GM20431 (cell line): ENCODE measurements around the gene SORCS2.

Source experiments
- in situ Hi-C: fragments of 300-500 bp; cut with MseI, MboI; formaldehyde crosslinking; loops from one replicate; pipeline ENCODE4 v1.15.0; 2020; ENCODE audit warnings: low sequenced_read_pairs; ENCODE audit not compliant: unreplicated experiment

SORCS2 gene

DNA sequence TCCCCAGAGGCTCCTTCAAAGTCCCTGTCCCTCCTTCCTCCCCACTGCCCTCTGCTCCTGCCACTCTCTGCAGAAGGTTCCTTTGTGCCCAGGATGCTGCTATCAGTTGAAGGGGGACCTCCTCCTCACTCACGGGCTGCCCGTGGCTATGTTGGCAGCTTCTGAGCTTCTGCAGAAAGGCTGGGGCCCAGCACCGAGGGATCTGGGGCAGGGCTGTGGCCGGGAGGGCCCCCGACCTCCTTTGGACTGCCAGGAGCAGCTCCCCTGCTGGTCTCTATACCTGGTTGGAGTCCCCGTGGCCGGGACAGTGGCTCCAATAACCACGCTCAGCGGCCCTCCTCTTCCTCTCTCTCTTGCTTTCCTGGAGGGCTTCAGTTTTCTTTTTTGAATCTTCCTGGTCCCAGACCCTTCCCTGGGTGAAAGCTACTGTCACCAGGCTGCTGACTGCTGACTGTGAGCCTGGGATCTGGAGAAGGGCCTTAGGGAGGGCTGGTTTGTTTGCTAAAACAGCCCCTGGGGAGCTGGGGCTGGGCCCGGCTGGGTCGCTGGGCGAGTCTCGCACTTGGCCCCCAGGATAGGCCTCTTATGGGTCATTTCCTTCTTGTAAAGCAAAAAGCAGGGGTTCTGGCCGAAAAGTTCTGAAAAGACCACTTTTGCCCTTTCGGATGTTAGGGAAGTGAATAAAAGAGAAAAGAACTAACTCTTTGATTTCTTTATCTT lies 46.9 kb downstream of the SORCS2 start:
- in situ Hi-C loops = no loop called here

GRCh38 chr4:7239844-7240243 lies 47.5 kb downstream of the SORCS2 start:
- in situ Hi-C loops = no loop called here

DNA sequence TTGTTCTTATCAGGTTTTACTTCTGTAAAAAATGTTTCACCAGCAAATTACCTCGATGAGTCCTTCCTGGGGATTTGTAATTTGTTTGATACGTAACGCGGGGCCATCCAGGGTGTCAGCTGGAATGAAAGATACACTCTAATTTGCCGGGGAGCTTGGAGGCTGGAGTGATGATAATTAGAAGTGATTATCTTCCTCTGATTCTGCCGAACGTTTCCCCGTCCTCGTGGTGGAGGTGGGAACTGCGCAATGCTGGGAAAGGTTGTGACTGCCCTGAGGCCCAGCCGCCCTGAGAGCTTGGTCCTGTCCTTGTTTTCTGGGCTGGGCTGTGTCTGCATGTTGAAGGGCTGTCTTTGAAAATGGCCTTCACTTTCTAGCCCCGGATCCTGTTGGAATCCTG lies 48.0 kb downstream of the SORCS2 start:
- in situ Hi-C loops = no loop called here

DNA sequence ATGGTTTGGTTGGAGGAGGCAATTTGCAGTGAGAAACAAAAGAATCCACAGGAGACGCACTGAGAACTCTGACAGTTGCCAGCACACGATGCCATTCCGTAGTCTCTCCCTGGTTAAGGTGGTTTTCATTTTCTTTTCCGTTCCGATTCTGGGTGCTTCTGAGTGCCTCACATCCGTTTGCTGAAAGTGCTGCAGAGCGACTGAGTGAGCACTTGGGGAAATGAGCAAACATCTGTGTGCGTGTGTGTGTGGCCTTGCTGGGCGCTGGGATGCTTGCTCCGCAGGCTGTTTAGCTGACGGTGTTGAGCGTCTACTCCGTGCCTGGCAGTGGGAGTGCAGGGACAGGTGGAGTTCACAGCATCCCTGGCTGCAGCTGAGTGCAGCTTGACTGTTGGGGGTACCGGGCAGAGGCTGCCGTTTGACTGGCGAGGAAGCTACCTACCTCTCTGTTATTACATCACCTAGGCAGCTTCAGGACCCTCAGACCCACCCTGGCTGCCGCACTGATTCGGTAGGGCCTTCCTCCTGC lies 49.3 kb downstream of the SORCS2 start:
- in situ Hi-C loops = no loop called here

GRCh38 chr4:7242766-7243165 lies 50.4 kb downstream of the SORCS2 start:
- in situ Hi-C loops = no loop called here

DNA sequence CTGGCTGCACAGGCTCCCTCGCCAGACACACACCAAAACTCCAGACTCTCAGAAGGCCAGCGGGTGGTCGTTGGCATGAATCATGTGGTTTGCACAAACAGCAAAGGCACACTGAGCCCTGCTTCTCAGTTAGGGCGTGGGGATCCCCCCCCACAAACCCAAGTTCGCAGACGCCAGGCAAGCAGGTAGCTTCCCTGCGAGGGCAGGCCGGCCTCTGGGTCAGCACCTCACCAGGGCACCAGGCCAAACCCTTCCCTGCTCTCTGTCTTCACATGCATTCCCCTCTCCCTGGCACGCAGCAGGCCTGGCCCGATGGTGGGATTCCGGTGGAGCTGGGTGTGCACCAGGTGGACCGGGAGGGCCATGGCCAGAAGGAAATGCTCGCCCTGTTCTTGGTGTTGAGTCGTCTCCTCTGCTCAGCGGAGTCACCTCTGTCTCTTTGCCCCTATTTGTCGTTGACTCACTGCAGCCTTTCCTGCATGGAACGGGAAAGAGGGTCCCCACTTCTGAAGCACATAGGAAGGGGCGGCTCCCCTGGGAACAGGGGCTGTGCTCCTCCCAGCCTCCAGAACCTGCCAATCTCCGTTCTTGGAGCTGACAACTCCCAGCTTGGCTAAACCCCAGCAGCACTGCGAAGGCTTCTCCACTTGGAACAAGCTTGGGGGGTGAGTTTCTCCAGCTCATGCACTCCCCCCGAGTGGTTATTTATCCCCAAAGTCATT lies 51.4 kb downstream of the SORCS2 start:
- in situ Hi-C loops = no loop called here

GRCh38 chr4:7244331-7244665 lies 52.0 kb downstream of the SORCS2 start:
- in situ Hi-C loops = no loop called here

GRCh38 chr4:7244751-7245320 lies 52.5 kb downstream of the SORCS2 start:
- in situ Hi-C loops = no loop called here

DNA sequence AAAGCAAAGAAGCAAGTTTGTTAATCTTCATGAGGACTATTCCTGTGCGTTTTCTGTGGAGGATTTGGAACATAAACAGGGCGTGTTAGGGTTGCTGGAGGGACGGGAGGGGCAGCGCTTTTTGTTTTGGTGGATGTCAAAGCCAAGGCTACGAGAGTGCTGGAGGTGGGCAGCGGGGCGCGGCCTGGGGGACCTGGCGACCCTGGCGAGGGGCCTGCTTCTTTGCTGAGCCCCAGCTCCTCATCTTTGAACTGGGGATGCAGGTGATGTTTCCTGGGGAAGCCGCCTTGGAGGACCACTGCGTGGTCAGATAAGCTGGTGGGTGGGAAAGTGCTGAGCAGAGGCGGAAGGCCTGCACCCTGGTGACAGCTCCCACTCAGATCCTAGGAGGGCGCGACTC lies 55.2 kb downstream of the SORCS2 start:
- in situ Hi-C loops = no loop called here

- in situ Hi-C loops = no loop called here
Observed at GRCh38 chr4:7247946-7248345, 55.6 kb downstream of the SORCS2 start.

DNA sequence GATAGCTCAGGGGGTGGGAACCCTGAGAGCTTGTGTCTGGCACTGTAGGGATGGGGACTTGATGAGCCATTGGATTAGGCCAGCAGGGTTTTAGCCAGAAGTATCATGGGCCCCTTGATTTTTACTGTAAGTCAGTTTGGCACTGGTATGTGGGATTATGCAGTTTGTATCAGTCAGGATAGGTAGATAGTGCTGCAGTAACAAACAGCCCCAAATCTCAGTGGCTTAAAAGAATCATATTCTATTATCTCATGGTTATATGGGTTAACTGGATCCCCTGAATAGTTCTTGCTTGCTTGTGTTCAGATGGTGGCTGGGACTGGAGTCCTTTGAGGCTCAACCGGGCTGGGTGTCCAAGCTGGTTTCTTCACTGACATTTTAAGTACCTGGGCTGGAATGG lies 56.5 kb downstream of the SORCS2 start:
- in situ Hi-C loops = no loop called here

DNA sequence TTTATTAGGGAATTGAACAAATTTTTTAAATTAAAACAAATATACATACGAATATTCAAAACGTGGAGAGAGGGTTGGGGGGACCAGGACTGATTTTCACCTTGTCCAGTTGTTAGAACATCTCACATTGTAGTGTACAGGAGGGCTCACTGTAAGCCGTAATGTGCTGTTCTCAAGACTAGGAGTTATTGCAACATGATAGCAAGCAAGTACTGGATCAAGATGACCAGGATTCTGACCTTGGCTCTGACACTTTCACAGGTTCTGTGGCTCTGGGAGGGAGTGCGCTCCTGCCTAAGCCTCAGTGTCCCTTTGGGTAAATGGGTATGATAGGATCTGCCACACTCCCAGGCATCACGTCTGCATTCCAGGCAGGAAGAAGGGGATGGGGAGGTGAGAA lies 59.0 kb downstream of the SORCS2 start:
- in situ Hi-C loops = no loop called here

DNA sequence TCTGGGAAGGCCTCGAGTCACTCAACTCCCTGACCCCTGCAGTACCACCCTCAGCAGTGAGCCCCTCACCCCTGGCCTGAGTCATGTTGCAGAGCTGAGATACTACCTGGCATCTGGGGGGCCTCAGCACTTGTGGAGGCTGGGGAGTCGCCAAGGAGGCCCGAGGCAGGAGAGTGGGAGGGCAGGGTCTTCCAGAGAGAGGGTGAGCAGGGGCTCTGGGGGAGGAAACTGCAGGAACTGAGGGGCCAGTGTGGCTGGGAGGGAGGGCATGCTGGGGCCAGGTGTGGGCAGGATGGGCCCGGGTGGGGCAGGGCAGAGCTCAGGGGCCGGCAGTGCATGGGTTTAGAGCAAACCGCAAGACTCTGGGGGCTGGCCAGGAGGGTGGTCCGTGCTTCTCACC lies 59.7 kb downstream of the SORCS2 start:
- in situ Hi-C loops = no loop called here

DNA sequence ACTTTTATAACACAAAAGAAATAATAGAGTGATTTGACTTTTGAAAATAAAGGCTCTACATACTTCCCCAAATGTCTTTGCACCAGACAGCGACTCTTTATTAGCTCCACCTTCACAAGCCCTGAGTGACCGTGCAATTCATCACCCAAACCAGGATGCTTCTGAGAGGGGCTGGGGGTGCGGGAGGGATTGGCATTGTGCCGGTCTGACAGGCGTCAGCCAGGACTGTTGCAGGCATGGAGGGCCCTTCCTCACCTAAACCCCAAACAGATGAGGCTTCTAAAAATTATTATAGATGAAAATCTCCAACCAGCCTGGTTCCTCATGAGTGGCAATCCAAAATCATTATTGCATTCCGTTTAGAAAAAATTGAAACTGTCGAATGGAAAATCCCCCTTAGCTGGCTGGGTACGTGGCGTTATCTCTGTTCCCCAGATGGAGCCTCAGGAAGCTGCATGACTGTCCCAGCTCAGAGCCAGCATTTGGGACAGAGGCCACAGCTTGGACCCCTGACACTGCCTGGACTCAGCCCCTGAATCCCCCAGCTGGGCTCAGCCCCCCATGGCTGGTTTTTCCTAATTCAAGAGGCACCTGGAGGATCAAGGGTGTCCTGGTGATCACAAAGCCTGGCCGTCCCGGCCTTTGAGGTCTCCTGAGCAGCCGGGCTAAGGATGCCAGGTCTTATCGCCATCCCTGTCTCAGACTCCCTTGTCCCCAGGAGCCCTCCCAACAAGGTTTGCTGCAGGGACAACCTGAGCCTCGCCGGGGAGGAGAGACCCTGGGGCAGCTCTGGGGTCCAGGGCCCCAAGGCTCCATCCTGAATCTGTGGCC lies 60.4 kb downstream of the SORCS2 start:
- in situ Hi-C loops = no loop called here

DNA sequence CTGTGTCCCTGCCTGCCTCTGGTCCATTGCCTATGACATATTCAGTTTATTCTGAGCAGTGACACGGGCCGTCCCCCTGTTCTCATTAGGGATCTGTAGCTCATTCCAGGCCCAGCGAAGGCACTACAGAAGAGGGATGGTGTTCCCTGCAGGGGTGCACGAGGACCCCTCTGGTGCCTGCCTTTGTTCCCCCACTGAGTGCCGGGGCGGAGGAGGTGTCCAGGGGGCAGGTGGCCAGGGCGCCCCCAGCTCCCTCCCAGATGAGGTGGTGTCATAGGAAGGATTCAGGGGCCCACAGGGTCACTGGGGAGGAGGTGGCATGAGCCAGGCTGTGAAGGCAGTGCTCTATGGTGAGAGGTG lies 61.0 kb downstream of the SORCS2 start:
- in situ Hi-C loops = no loop called here

DNA sequence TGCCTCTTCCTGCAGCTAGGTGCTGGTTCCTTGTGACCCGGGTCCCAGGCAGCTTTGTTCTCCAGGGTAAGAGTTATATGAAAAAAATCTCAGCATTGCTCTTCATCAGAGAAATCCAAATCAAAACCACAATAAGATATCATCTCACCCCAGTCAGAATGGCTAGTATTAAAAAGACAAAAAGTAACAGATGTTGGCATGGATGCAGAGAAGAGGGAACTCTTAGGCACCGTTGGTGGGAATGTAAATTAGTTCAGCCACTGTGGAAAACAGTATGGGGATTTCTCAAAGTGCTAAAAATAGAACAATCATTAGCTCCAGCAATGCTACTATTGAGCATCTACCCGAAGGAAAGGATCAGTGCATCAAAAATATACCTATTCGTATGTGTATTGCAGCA lies 61.5 kb downstream of the SORCS2 start:
- in situ Hi-C loops = no loop called here

DNA sequence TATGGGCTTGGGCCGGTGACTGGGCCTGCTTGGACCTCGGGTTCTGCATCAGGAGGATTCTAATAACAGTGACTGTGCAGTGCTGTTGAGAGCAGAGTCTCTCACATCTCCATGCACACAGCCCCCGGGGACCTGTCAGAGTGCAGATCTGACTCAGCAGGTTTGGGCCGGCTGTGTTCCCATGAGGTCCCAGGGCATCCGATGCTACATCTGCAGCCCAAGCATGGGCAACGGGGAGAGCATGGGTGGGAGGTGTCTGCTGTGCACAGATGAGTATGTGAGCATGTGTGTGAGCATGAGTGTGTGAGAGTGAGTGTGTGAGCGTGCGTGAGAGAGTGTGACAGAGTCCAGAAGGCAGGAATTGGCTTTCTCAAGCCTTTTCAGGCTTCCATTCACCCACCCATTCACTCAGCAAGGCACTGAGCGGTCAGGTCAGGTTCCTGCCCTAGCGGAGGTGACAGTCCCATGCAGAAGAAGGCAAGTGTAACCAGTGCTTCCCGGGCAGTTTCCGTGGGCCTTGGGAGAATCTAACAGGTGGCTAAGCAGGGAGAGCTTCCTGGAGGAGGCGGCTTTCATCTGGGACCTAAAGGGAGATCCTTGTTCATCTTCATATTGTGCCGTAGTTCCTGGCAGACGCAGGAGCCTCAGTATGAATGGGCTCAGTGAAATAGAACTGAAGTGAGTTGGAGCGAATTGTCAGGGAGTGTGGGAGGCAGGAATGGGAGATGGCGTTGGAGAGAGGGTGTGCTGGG lies 62.6 kb downstream of the SORCS2 start:
- in situ Hi-C loops = no loop called here

GRCh38 chr4:7255488-7255881 lies 63.1 kb downstream of the SORCS2 start:
- in situ Hi-C loops = no loop called here

DNA sequence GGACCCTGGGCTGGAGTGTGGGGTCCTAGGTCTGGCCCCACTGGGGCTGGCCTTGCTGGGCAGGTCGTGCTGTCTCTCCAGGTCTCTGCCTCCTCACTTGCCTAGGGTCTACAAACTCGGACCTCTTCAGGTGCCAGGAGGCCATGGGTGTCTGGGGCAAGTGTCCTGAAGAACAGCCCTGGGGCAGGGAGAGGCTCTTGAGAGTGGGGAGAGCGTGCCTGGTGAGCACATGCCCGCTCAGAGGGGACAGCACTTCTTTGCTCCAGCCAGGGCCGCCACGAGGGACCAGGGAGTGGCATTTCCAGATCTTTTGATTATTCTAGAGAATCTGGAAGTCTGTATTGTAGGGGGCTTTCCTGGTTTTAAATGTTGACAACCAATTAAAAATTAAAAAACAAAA lies 63.7 kb downstream of the SORCS2 start:
- in situ Hi-C loops = no loop called here
